ENCODE measurements around the gene BCL2L11. TPM values are rescaled to one million over a fixed set of nuclear protein-coding genes. Genes with fewer than 3 reads are reported as not detected.

Gene BCL2L11
- total and polyA plus RNA-seq, 9 of the 15 experiments (the other 6 are each of a cell fraction or from before 2014, with no cell fraction given): 2.2 to 18.8 (median 5.0) TPM

DNA sequence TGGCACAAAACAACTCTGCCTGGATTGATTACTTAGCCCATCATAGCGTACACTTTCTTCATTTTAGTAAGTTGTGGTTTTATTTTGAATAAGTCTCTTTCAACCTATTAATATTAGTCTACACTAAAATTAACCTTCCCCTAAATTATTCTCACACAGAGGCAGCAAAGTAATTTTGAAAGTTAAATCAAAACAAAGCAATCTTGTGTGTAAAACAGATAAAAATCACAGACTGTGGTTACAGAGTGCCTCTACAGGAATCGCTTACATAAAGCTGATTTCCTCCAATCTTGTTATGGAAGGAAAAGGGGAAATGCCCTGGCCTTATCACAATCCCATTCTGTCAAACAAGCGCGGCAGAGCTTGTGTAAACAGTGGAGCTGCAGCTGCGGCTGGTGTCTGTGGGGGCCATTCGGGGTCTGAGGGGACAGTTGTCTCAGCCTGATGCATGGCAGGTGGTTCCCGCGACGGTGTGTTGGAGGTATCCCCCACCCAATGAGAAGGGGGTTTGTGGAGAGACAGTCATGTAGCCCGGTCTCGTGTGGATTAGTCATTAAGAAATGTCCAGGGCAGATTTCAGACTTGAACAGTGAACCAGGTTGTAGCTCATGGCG lies 42.1 kb downstream of the BCL2L11 start (continued):
- TF ChIP-seq, protein P1, sequence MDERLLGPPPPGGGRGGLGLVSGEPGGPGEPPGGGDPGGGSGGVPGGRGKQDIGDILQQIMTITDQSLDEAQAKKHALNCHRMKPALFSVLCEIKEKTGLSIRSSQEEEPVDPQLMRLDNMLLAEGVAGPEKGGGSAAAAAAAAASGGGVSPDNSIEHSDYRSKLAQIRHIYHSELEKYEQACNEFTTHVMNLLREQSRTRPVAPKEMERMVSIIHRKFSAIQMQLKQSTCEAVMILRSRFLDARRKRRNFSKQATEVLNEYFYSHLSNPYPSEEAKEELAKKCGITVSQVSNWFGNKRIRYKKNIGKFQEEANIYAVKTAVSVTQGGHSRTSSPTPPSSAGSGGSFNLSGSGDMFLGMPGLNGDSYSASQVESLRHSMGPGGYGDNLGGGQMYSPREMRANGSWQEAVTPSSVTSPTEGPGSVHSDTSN (CRISPR knock-in tag; IDR thresholded peaks at IDR 0.05; ENCODE audit: low read depth): no peak
- TF ChIP-seq, protein P1 (tag; conservative IDR thresholded peaks at IDR 0.05; ENCODE audit: low read depth): 0 out of 2 replicates have a peak, but pooled peaks have one; percentile 19
- TF ChIP-seq, protein P2, sequence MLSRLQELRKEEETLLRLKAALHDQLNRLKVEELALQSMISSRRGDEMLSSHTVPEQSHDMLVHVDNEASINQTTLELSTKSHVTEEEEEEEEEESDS (CRISPR knock-in tag; IDR thresholded peaks at IDR 0.05): no peak
- TF ChIP-seq JUN (IDR thresholded peaks at IDR 0.05; ENCODE audit: borderline replicate concordance, low read depth, low read length): no peak
- no peak for TF ChIP-seq JUN (CRISPR knock-in tag; IDR thresholded peaks at IDR 0.05; ENCODE audit: borderline replicate concordance)
- TF ChIP-seq, protein P3, sequence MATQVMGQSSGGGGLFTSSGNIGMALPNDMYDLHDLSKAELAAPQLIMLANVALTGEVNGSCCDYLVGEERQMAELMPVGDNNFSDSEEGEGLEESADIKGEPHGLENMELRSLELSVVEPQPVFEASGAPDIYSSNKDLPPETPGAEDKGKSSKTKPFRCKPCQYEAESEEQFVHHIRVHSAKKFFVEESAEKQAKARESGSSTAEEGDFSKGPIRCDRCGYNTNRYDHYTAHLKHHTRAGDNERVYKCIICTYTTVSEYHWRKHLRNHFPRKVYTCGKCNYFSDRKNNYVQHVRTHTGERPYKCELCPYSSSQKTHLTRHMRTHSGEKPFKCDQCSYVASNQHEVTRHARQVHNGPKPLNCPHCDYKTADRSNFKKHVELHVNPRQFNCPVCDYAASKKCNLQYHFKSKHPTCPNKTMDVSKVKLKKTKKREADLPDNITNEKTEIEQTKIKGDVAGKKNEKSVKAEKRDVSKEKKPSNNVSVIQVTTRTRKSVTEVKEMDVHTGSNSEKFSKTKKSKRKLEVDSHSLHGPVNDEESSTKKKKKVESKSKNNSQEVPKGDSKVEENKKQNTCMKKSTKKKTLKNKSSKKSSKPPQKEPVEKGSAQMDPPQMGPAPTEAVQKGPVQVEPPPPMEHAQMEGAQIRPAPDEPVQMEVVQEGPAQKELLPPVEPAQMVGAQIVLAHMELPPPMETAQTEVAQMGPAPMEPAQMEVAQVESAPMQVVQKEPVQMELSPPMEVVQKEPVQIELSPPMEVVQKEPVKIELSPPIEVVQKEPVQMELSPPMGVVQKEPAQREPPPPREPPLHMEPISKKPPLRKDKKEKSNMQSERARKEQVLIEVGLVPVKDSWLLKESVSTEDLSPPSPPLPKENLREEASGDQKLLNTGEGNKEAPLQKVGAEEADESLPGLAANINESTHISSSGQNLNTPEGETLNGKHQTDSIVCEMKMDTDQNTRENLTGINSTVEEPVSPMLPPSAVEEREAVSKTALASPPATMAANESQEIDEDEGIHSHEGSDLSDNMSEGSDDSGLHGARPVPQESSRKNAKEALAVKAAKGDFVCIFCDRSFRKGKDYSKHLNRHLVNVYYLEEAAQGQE (IDR thresholded peaks at IDR 0.05; ENCODE audit: borderline replicate concordance): no peak
- TF ChIP-seq, protein P3 (CRISPR knock-in tag; IDR thresholded peaks at IDR 0.05; ENCODE audit: low read depth): no peak
- TF ChIP-seq, protein P4, sequence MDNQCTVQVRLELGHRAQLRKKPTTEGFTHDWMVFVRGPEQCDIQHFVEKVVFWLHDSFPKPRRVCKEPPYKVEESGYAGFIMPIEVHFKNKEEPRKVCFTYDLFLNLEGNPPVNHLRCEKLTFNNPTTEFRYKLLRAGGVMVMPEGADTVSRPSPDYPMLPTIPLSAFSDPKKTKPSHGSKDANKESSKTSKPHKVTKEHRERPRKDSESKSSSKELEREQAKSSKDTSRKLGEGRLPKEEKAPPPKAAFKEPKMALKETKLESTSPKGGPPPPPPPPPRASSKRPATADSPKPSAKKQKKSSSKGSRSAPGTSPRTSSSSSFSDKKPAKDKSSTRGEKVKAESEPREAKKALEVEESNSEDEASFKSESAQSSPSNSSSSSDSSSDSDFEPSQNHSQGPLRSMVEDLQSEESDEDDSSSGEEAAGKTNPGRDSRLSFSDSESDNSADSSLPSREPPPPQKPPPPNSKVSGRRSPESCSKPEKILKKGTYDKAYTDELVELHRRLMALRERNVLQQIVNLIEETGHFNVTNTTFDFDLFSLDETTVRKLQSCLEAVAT (IDR thresholded peaks at IDR 0.05): peak in 1 of 2 experiments; percentile 70; a peak in 1 of 4 replicates
- TF ChIP-seq MTA3 (IDR thresholded peaks at IDR 0.05; ENCODE audit: borderline replicate concordance): no peak
- TF ChIP-seq ZNF197 (CRISPR knock-in tag; IDR thresholded peaks at IDR 0.05; ENCODE audit: low read depth): 0 out of 2 replicates have a peak, but pooled peaks have one; percentile 39
